GM13976 (cell line): ENCODE data around the gene BBS1.

ENCODE experiments used
- DNase-seq: peaks from one replicate; pipeline ENCODE4 v3.0.0; 2012; ENCODE audit warnings: low spot score
- in situ Hi-C: fragments of 300-500 bp; cut with MboI; formaldehyde crosslinking; loops from one replicate; pipeline ENCODE4 v1.12.0; 2022; ENCODE audit warnings: low sequenced_read_pairs, mixed read lengths, inconsistent platforms; ENCODE audit not compliant: unreplicated experiment
- TF ChIP-seq, protein P1 (sequence below): IDR thresholded peaks from 2 replicates; pipeline ENCODE4 v1.5.1; 2012; ENCODE audit warnings: borderline replicate concordance, mild to moderate bottlenecking; ENCODE audit not compliant: insufficient read depth; ENCODE audit errors: extremely low read depth, missing control alignments, control extremely low read depth

The BBS1 gene

GRCh38 chr11:66561975-66562248, 51.5 kb downstream of the BBS1 start:
- in situ Hi-C loops, result no loop called here

GRCh38 chr11:66562275-66562674, 51.8 kb downstream of the BBS1 start:
- TF ChIP-seq, protein P1, sequence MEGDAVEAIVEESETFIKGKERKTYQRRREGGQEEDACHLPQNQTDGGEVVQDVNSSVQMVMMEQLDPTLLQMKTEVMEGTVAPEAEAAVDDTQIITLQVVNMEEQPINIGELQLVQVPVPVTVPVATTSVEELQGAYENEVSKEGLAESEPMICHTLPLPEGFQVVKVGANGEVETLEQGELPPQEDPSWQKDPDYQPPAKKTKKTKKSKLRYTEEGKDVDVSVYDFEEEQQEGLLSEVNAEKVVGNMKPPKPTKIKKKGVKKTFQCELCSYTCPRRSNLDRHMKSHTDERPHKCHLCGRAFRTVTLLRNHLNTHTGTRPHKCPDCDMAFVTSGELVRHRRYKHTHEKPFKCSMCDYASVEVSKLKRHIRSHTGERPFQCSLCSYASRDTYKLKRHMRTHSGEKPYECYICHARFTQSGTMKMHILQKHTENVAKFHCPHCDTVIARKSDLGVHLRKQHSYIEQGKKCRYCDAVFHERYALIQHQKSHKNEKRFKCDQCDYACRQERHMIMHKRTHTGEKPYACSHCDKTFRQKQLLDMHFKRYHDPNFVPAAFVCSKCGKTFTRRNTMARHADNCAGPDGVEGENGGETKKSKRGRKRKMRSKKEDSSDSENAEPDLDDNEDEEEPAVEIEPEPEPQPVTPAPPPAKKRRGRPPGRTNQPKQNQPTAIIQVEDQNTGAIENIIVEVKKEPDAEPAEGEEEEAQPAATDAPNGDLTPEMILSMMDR, result no peak
- no peak for DNase-seq
- in situ Hi-C loops, result no loop called here

More at GRCh38 chr11:66561975-66562248, 51.5 kb downstream of the BBS1 start:
- TF ChIP-seq, protein P1, result no peak
- no peak for DNase-seq

- DNase-seq, result no peak
- TF ChIP-seq, protein P1, result no peak
- in situ Hi-C loops, result no loop called here
These were observed 52.6 kb downstream of the BBS1 start for GRCh38 chr11:66562907-66563583.

DNA sequence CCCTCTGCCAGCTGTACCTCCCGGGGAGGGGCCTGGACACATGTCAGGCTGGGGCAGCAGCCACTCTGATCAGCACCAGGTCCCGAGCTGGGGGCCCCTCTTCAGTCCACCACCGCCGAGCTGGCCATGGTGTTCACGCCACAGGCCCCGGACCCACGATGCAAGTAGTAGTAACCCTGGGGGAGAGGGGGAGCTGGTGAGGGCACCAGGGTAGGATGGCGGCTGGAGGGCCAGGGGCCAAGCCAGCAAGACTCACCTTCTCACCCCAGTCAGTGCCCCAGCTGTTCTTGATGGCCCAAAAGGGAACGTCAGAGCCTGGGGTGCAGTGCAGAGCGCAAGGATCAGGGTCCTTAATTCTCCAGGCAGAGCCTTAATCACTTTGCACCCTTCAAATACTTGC, 53.4 kb downstream of the BBS1 start:
- in situ Hi-C loops, result no loop called here
- TF ChIP-seq, protein P1, result no peak
- no peak for DNase-seq

GRCh38 chr11:66564538-66564937, 54.1 kb downstream of the BBS1 start:
- TF ChIP-seq, protein P1, result no peak
- in situ Hi-C loops, result no loop called here
- DNase-seq, result no peak

GRCh38 chr11:66564984-66565383, 54.5 kb downstream of the BBS1 start:
- TF ChIP-seq, protein P1, result no peak
- in situ Hi-C loops, result no loop called here
- no peak for DNase-seq

DNA sequence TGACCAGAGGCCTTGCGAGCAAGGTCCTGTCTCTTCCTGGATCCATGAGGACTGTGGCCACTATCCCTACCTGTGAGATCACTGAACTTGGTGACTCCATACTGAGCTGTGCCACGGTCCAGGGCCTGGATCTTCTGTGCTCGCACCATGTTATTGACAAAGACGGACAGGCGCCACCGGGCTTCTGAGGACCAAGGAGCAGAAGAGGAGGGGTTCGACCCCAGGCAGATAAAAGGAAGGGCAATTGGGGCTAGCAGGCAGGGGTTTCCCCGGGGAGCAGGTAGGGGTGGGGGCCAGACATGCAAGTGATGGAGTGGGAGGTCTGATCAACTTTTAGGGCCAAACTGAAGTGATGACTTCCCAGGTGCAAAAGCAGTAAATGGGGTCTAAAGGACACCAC, 55.8 kb downstream of the BBS1 start:
- in situ Hi-C loops, result no loop called here
- DNase-seq, result no peak
- TF ChIP-seq, protein P1, result no peak
